Measurements from ENCODE around the gene FMN1.

The FMN1 gene

DNA sequence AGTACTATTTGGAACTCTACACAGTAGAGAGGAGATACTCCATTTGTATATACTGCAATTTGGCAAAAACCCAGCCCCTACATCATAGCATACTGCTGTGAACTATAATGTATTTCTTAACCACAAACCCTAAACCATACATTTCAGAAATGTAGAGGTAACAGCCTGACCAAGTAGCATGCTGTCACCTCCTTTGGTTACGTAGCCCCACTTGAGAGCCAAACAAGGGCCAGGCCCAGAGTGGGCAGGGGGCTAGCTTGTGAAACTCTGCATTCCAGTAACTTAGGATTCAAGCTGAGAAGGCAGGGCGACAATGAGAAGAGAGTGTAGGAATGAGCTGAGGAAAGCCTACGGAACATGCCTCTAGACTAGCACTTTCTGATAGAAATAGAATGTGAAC lies 340.9 kb downstream of the FMN1 start:
- H3K4me3 ChIP-seq (ENCODE audit: low read length) = no peak overlapping the region
- no peaks in the 10 kb centered on the region for H3K36me3 ChIP-seq (ENCODE audit: control insufficient read depth, low read length)
- peaks cover 14% of the 10 kb centered on the region for H3K27me3 ChIP-seq (ENCODE audit: control insufficient read depth, low read length)
- H3K27ac ChIP-seq (ENCODE audit: low read depth, low read length) = no peak overlapping the region
- TF ChIP-seq, protein P1, sequence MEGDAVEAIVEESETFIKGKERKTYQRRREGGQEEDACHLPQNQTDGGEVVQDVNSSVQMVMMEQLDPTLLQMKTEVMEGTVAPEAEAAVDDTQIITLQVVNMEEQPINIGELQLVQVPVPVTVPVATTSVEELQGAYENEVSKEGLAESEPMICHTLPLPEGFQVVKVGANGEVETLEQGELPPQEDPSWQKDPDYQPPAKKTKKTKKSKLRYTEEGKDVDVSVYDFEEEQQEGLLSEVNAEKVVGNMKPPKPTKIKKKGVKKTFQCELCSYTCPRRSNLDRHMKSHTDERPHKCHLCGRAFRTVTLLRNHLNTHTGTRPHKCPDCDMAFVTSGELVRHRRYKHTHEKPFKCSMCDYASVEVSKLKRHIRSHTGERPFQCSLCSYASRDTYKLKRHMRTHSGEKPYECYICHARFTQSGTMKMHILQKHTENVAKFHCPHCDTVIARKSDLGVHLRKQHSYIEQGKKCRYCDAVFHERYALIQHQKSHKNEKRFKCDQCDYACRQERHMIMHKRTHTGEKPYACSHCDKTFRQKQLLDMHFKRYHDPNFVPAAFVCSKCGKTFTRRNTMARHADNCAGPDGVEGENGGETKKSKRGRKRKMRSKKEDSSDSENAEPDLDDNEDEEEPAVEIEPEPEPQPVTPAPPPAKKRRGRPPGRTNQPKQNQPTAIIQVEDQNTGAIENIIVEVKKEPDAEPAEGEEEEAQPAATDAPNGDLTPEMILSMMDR (IDR thresholded peaks at IDR 0.05; ENCODE audit: low read depth, low read length, poor library complexity, severe bottlenecking) = no peak
- no peak for TF ChIP-seq EZH2phosphoT487 (IDR thresholded peaks at IDR 0.05; ENCODE audit: borderline replicate concordance, low read length)
- H3K4me2 ChIP-seq (ENCODE audit: low read length) = no peak overlapping the region
- no peaks in the 10 kb centered on the region for H3K9me3 ChIP-seq (ENCODE audit: control insufficient read depth, insufficient read depth, low read length)
- no peaks in the 10 kb centered on the region for H3K9me2 ChIP-seq (replicated peaks; ENCODE audit: control insufficient read depth, low read length)
- no peaks in the 10 kb centered on the region for H3K4me1 ChIP-seq (ENCODE audit: control insufficient read depth, low read length)
- no peaks in the 10 kb centered on the region for H3K79me2 ChIP-seq (ENCODE audit: control insufficient read depth, low read length)
- no peaks in the 10 kb centered on the region for H4K20me1 ChIP-seq (ENCODE audit: control insufficient read depth, insufficient read depth, low read depth, low read length)
- no peaks in the 10 kb centered on the region for H3F3A ChIP-seq (ENCODE audit: control insufficient read depth, insufficient read depth)

DNA sequence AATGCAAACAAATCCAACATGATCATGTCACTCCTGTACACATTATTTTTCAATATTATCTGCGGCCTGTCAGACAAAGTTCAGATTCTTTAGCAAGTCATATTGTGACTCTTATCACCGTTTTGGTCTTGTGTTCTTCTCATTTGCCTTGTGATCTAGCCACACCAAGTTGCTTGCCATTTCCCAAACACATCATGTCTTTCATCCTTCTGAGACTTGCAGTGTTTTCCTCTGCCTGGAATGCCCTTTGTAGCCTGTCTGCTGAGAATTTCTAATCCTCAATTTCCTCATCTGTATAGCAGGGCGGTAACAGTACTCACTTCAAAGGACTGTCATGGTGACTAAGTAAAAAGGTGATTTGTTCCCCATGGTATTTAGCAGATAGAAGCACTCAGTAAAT lies 341.7 kb downstream of the FMN1 start:
- Histone ChIP-seq H3K4me3 (ENCODE audit: low read length) (no peak overlapping the region), H3K9me2 (replicated peaks; ENCODE audit: control insufficient read depth, low read length) (no peaks in the 10 kb centered on the region), H3K79me2 (ENCODE audit: control insufficient read depth, low read length) (no peaks in the 10 kb centered on the region), H3K4me2 (ENCODE audit: low read length) (no peak overlapping the region), H4K20me1 (ENCODE audit: control insufficient read depth, insufficient read depth, low read depth, low read length) (no peaks in the 10 kb centered on the region), H3K9me3 (ENCODE audit: control insufficient read depth, insufficient read depth, low read length) (no peaks in the 10 kb centered on the region), H3K27ac (ENCODE audit: low read depth, low read length) (no peak overlapping the region), H3K27me3 (ENCODE audit: control insufficient read depth, low read length) (peaks cover 9% of the 10 kb centered on the region), H3K4me1 (ENCODE audit: control insufficient read depth, low read length) (no peaks in the 10 kb centered on the region), H3K36me3 (ENCODE audit: control insufficient read depth, low read length) (no peaks in the 10 kb centered on the region), H3F3A (ENCODE audit: control insufficient read depth, insufficient read depth) (no peaks in the 10 kb centered on the region)
- TF ChIP-seq, protein P1 (IDR thresholded peaks at IDR 0.05; ENCODE audit: low read depth, low read length, poor library complexity, severe bottlenecking) = no peak
- no peak for TF ChIP-seq EZH2phosphoT487 (IDR thresholded peaks at IDR 0.05; ENCODE audit: borderline replicate concordance, low read length)

DNA sequence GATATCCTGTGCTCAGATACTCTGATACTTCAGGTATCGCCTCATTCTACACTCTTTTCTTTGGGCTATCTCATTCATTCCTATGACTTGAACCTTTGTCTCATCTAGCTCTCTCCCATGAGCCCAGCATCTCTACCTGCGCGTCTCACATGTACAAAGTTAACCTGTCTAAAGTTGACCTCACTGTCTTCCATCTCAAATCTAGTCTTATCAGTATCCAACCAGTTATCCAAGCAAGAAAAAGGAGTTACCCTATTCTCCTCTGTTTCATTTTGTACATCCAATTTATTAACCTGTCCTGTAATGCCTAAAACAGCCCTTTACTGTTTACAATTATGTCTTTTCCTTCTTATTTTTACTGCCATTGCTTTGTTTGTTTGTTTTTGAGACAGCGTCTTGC lies 342.5 kb downstream of the FMN1 start:
- Histone ChIP-seq H3K27me3 (ENCODE audit: control insufficient read depth, low read length) (peaks cover 8% of the 10 kb centered on the region; the same call in 1 of the 2 replicates), H3K9me3 (ENCODE audit: control insufficient read depth, insufficient read depth, low read length) (no peaks in the 10 kb centered on the region), H3K79me2 (ENCODE audit: control insufficient read depth, low read length) (no peaks in the 10 kb centered on the region), H3K4me3 (ENCODE audit: low read length) (no peak overlapping the region), H3F3A (ENCODE audit: control insufficient read depth, insufficient read depth) (no peaks in the 10 kb centered on the region), H3K4me1 (ENCODE audit: control insufficient read depth, low read length) (no peaks in the 10 kb centered on the region), H3K36me3 (ENCODE audit: control insufficient read depth, low read length) (no peaks in the 10 kb centered on the region), H3K4me2 (ENCODE audit: low read length) (no peak overlapping the region), H3K9me2 (replicated peaks; ENCODE audit: control insufficient read depth, low read length) (no peaks in the 10 kb centered on the region), H3K27ac (ENCODE audit: low read depth, low read length) (no peak overlapping the region), H4K20me1 (ENCODE audit: control insufficient read depth, insufficient read depth, low read depth, low read length) (no peaks in the 10 kb centered on the region)
- TF ChIP-seq, protein P1 (IDR thresholded peaks at IDR 0.05; ENCODE audit: low read depth, low read length, poor library complexity, severe bottlenecking) = no peak
- TF ChIP-seq EZH2phosphoT487 (IDR thresholded peaks at IDR 0.05; ENCODE audit: borderline replicate concordance, low read length) = no peak

DNA sequence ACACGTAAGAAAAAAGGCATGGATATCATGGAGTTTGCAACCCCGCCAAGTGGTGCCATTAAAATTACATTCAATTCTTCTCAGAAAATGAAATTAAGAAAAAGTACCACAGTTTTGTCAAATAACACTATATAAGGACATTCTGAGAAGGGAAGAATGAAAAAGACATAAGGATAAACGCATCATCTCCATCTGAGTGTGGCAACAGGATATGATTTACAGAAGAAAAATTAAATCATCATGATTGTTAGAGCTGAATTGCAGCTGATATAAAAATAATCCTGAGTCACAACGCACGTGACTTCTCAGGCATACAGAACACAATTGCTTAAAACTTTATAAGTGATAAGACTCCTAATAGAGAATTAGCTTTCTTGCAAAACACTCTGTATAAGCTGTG lies 342.9 kb downstream of the FMN1 start:
- Histone ChIP-seq H3F3A (ENCODE audit: control insufficient read depth, insufficient read depth) (no peaks in the 10 kb centered on the region), H3K36me3 (ENCODE audit: control insufficient read depth, low read length) (no peaks in the 10 kb centered on the region), H3K4me3 (ENCODE audit: low read length) (no peak overlapping the region), H3K27me3 (ENCODE audit: control insufficient read depth, low read length) (peaks cover 8% of the 10 kb centered on the region; the same call in 1 of the 2 replicates), H3K9me3 (ENCODE audit: control insufficient read depth, insufficient read depth, low read length) (no peaks in the 10 kb centered on the region), H3K27ac (ENCODE audit: low read depth, low read length) (no peak overlapping the region), H3K4me1 (ENCODE audit: control insufficient read depth, low read length) (no peaks in the 10 kb centered on the region), H3K79me2 (ENCODE audit: control insufficient read depth, low read length) (no peaks in the 10 kb centered on the region), H3K9me2 (replicated peaks; ENCODE audit: control insufficient read depth, low read length) (no peaks in the 10 kb centered on the region), H4K20me1 (ENCODE audit: control insufficient read depth, insufficient read depth, low read depth, low read length) (no peaks in the 10 kb centered on the region), H3K4me2 (ENCODE audit: low read length) (no peak overlapping the region)
- TF ChIP-seq, protein P1 (IDR thresholded peaks at IDR 0.05; ENCODE audit: low read depth, low read length, poor library complexity, severe bottlenecking) = no peak
- no peak for TF ChIP-seq EZH2phosphoT487 (IDR thresholded peaks at IDR 0.05; ENCODE audit: borderline replicate concordance, low read length)

Measured in DOHH2 (cell line).